Measurements from ENCODE around the gene TMPRSS3. TPM values are rescaled to one million over a fixed set of nuclear protein-coding genes. Genes with fewer than 3 reads are reported as not detected.

TMPRSS3 gene
- total and polyA plus RNA-seq, 2 of the 13 experiments (the other 11 are each of a cell fraction or from before 2014, with no cell fraction given): 2.8 to 16.9 TPM

GRCh38 chr21:42362198-42362597 is 33.7 kb downstream of the TMPRSS3 start (continued):
- TF ChIP-seq ZNF770 (CRISPR knock-in tag; IDR thresholded peaks at IDR 0.05) (no peak), MEIS1 (CRISPR knock-in tag; IDR thresholded peaks at IDR 0.05; ENCODE audit: borderline replicate concordance) (no peak), ZNF160 (CRISPR knock-in tag; IDR thresholded peaks at IDR 0.05) (no peak), ZNF33A (CRISPR knock-in tag; IDR thresholded peaks at IDR 0.05; ENCODE audit: borderline replicate concordance) (no peak)

- H3K4me3 ChIP-seq (replicated peaks in 1 of 3; ENCODE audit: insufficient read depth in 1 of 3, low read depth in 2 of 3, low read length in 3 of 3): no peak overlapping the region
- TF ChIP-seq ZFP36L1 (CRISPR knock-in tag; IDR thresholded peaks at IDR 0.05): no peak
- TF ChIP-seq ZNF235 (CRISPR knock-in tag; IDR thresholded peaks at IDR 0.05; ENCODE audit: borderline replicate concordance): no peak
- TF ChIP-seq ZSCAN20 (CRISPR knock-in tag; IDR thresholded peaks at IDR 0.05; ENCODE audit: borderline replicate concordance): no peak
- TF ChIP-seq ISL2 (CRISPR knock-in tag; IDR thresholded peaks at IDR 0.05): no peak
- TF ChIP-seq YY1 (IDR thresholded peaks at IDR 0.05; ENCODE audit: insufficient read depth, insufficient replicate concordance, low read depth, low read length): no peak
- TF ChIP-seq MXD4 (CRISPR knock-in tag; IDR thresholded peaks at IDR 0.05): no peak
- TF ChIP-seq BCL3 (CRISPR knock-in tag; IDR thresholded peaks at IDR 0.05): no peak
- no peak for TF ChIP-seq SIN3B (IDR thresholded peaks at IDR 0.05; ENCODE audit: low read length)
- no peak for TF ChIP-seq ELF1 (CRISPR knock-in tag; IDR thresholded peaks at IDR 0.05)
- TF ChIP-seq PATZ1 (CRISPR knock-in tag; IDR thresholded peaks at IDR 0.05): no peak
- H3K9me3 ChIP-seq (ENCODE audit: low read length): no peaks in the 10 kb centered on the region; the same call in 1 of the 2 replicates
- 17% methylated on average over 1 of the region's 7 CpGs for WGBS (ENCODE audit: low lambda C conversion rate)
- intact Hi-C loops (cut with micrococcal nuclease; ENCODE audit: unreplicated experiment): no loop called here
- no TSS peak for BruUV-seq (replicated peaks)
- no peaks in the 10 kb centered on the region for H3K79me2 ChIP-seq (ENCODE audit: insufficient read depth, low read length)
- no peaks in the 10 kb centered on the region for H3K36me3 ChIP-seq (replicated peaks in 1 of 2; ENCODE audit: control insufficient read depth in 1 of 2, insufficient read depth in 2 of 2, low read length in 2 of 2)
- H2AFZ ChIP-seq (ENCODE audit: low read length): no peak overlapping the region
- POLR2A ChIA-PET: no interaction called here
- peaks cover 0 to 17% of the 10 kb centered on the region in 2 experiments; a peak in 2 of 5 replicates for H3K27me3 ChIP-seq (ENCODE audit: control insufficient read depth in 1 of 2, insufficient read depth in 2 of 2, low read length in 2 of 2)
- H3K27ac ChIP-seq (ENCODE audit: extremely low read length, insufficient read depth, low read length): no peak overlapping the region
- no peak overlapping the region for H3K9ac ChIP-seq (ENCODE audit: insufficient read depth, low read depth, low read length)
- no peak for DNase-seq (ENCODE audit: low spot score)
- in situ Hi-C loops (cut with HindIII; ENCODE audit: extremely low pct_ligation_motif_present, low pct_unique_long_range_greater_than_20kb): no loop called here
- H3K4me1 ChIP-seq (ENCODE audit: insufficient read depth, low read length): peaks cover 34% of the 10 kb centered on the region
- no peaks in the 10 kb centered on the region for H4K20me1 ChIP-seq (ENCODE audit: insufficient read depth, low read length)
- no peak for ATAC-seq
- H3K4me2 ChIP-seq (ENCODE audit: low read depth, low read length): no peak overlapping the region
- CTCF ChIA-PET (ENCODE audit: low intra/inter-chr PET ratio, low total read pairs): no interaction called here
- FAIRE-seq: no peak
Observed at GRCh38 chr21:42361286-42361685, 34.6 kb downstream of the TMPRSS3 start.

Measured in HepG2 (cell line).